ENCODE measurements around the gene PGAP6. TPM values are rescaled to one million over a fixed set of nuclear protein-coding genes. Genes with fewer than 3 reads are reported as not detected.
A peak's percentile ranks its signal among the peaks of the same experiment; 100 is the strongest.

Gene PGAP6, protein sequence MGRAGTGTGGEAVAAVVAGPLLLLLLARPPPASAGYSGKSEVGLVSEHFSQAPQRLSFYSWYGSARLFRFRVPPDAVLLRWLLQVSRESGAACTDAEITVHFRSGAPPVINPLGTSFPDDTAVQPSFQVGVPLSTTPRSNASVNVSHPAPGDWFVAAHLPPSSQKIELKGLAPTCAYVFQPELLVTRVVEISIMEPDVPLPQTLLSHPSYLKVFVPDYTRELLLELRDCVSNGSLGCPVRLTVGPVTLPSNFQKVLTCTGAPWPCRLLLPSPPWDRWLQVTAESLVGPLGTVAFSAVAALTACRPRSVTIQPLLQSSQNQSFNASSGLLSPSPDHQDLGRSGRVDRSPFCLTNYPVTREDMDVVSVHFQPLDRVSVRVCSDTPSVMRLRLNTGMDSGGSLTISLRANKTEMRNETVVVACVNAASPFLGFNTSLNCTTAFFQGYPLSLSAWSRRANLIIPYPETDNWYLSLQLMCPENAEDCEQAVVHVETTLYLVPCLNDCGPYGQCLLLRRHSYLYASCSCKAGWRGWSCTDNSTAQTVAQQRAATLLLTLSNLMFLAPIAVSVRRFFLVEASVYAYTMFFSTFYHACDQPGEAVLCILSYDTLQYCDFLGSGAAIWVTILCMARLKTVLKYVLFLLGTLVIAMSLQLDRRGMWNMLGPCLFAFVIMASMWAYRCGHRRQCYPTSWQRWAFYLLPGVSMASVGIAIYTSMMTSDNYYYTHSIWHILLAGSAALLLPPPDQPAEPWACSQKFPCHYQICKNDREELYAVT
- total RNA-seq, result 51.5 and 52.2 TPM in 2 replicates

DNA sequence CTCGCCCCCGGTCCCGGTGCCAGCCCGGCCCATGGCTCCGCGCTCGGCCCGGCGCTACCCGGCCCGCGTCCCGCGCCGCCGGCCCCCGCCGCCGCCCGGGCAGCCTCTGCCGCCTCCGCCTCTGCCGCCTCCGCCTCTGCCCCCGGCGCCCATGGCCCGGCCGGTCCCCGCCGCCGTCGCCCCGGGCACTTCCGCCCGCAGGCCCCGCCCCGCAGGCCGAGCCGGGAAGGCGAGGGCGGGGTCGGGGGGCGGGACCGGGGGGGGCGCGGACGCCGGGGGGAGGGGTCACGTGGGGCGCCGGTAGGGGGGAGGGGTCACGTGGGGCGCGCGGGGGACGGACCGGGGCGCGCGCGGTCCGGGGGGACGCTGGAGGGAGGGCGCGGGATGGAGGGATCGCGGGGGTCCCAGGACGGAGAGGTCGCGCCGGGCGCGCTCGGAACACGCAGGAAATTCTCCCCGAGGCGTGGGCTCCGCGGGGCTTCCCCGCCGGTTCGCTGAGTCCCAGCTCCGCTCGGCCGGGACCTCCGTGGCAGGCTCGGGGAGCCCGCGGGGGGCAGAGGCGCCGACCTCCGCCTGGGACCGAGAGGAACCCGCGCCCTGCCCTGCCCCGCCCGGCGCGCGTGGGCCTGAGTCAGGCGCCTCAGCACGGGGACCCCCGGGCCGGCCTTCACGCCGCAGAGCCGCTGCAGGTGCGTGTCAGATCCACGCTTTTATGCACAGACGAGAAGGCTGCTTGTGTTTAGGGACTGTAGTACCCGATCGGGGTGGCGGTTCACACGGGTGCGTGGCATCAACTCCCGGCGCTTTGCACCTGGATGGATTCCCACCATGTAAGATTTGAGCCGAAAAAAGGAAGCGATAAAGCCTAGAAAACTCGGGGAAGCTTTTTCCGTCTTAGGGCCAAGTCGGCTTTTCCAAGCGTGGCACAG is at the start of gene PGAP6:
Gene PGAP6, minus strand, starts transcription at position 190 of the 929 bp plus-strand sequence. Its CDS starts 157 bp downstream, at position 33.
- TF ChIP-seq, protein P1, sequence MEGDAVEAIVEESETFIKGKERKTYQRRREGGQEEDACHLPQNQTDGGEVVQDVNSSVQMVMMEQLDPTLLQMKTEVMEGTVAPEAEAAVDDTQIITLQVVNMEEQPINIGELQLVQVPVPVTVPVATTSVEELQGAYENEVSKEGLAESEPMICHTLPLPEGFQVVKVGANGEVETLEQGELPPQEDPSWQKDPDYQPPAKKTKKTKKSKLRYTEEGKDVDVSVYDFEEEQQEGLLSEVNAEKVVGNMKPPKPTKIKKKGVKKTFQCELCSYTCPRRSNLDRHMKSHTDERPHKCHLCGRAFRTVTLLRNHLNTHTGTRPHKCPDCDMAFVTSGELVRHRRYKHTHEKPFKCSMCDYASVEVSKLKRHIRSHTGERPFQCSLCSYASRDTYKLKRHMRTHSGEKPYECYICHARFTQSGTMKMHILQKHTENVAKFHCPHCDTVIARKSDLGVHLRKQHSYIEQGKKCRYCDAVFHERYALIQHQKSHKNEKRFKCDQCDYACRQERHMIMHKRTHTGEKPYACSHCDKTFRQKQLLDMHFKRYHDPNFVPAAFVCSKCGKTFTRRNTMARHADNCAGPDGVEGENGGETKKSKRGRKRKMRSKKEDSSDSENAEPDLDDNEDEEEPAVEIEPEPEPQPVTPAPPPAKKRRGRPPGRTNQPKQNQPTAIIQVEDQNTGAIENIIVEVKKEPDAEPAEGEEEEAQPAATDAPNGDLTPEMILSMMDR (IDR thresholded peaks at IDR 0.05; ENCODE audit: insufficient read depth, low read depth, low read length), result no peak
- H3K4me3 ChIP-seq (ENCODE audit: low read depth, low read length), result peak within 1 kb of the TSS; percentile 76
- peak; percentile 53 for DNase-seq (ENCODE audit: low read depth)

DNA sequence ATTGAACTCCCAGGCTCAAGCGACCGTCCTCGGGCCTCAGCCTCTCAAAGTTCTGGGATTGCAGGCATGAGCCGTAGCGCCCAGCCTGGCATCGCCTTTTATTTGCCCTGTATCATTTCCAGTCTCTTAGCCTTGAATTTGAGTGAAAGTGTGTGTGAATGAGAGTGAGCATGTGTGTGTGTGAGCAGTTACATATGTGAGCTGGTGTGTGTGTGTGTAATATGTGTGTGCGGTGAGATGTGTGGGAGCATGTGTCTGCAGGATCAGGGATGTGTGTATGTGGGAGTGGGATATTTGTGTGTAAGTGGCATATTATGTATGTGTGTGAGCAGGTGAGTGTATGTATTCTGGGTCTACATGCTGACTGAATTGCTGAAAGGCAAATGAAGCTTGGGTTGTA is 49.1 kb upstream of the PGAP6 start:
- TF ChIP-seq, protein P1 (IDR thresholded peaks at IDR 0.05; ENCODE audit: insufficient read depth, low read depth, low read length), result no peak
- H3K4me3 ChIP-seq (ENCODE audit: low read depth, low read length), result no peak overlapping the region
- DNase-seq (ENCODE audit: low read depth), result no peak

DNA sequence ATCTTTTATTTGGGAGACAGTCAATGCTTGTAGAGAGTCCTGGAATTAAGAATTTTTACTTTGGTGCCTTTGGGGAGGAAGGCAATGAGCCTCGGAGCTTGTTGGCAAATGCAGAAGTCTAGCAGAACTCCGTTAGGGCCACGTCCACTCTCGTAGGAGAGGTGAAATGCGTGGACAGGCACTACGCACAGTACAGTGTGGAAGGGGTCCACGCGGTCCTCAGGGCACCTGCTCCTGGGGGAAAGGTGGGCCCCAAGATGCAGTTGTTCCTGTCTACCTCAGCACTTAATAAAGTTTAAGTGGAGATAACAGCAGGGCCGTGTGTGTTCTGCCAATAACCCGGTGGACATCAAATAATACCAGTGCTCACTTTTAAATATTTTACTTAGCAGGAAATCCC is 45.5 kb upstream of the PGAP6 start:
- TF ChIP-seq, protein P1 (IDR thresholded peaks at IDR 0.05; ENCODE audit: insufficient read depth, low read depth, low read length), result no peak
- peak overlapping the region; percentile 78 for H3K4me3 ChIP-seq (ENCODE audit: low read depth, low read length)
- DNase-seq (ENCODE audit: low read depth), result no peak

DNA sequence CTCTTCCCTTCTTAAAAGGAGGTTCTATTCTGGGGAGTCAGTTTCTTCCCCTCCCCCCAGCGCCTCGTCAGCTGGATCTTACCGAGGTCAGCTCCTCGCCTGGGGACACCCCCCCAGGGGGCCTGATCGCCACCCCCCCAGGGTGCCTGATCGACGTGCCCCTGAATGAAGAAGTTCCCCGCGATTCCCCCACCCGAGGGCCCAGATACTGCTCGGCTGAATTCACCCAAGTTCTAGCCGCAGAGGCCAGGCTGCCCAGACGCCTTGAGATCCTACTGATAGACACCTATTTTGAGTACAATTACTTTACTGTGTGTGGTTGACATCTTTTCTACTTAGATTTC is 45.1 kb upstream of the PGAP6 start:
- TF ChIP-seq, protein P1 (IDR thresholded peaks at IDR 0.05; ENCODE audit: insufficient read depth, low read depth, low read length), result no peak
- DNase-seq (ENCODE audit: low read depth), result peak; percentile 23
- H3K4me3 ChIP-seq (ENCODE audit: low read depth, low read length), result peak overlapping the region; percentile 78

DNA sequence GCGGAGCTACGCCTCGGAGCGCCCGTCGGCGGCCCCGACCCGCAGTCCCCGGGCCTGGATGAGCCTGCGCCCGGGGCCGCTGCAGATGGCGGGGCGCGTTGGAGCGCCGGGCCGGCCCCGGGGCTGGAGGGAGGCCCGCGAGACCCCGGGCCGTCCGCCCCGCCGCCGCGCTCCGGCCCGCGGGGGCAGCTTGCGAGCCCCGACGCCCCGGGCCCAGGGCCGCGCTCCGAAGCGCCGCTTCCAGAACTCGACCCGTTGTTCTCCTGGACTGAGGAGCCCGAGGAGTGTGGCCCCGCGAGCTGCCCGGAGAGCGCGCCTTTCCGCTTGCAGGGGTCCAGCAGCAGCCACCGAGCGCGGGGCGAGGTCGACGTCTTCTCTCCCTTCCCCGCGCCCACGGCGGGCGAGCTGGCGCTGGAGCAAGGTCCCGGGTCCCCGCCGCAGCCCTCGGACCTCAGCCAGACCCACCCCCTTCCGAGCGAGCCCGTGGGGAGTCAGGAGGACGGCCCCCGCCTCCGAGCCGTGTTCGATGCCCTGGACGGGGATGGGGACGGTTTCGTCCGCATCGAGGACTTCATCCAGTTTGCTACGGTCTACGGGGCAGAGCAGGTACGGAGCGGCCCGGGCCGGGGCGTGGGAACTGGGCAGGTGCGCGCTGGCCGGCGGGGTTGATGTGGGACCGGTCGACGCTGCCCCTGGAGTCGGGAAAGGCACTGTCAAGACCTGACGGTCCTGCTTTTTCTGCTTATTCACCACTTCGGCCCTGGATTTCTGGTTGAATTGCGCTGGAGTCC is 44.5 kb upstream of the PGAP6 start:
- TF ChIP-seq, protein P1 (IDR thresholded peaks at IDR 0.05; ENCODE audit: insufficient read depth, low read depth, low read length), result no peak
- peak overlapping the region; percentile 78 for H3K4me3 ChIP-seq (ENCODE audit: low read depth, low read length)
- peak; percentile 17 for DNase-seq (ENCODE audit: low read depth)

DNA sequence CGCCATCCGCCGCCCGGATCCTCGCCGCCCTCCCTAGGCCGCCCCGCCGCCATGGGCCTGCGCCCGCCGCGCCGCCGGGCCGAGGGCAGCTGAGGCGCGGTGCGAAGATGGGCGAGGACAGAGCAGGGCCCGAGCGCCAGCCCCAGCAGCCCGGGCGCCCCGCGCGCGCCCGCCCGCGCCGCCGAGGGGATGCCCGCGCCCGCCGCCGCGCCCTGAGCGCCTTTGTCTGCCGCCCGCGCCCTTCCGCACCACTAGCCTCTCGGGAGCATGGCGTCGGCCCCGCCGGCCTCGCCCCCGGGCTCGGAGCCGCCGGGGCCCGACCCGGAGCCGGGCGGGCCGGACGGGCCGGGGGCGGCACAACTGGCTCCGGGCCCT is 43.9 kb upstream of the PGAP6 start:
- TF ChIP-seq, protein P1 (IDR thresholded peaks at IDR 0.05; ENCODE audit: insufficient read depth, low read depth, low read length), result no peak
- peak overlapping the region; percentile 78 for H3K4me3 ChIP-seq (ENCODE audit: low read depth, low read length)
- DNase-seq (ENCODE audit: low read depth), result no peak
